Measurements from ENCODE around the gene RBM18.

DNA sequence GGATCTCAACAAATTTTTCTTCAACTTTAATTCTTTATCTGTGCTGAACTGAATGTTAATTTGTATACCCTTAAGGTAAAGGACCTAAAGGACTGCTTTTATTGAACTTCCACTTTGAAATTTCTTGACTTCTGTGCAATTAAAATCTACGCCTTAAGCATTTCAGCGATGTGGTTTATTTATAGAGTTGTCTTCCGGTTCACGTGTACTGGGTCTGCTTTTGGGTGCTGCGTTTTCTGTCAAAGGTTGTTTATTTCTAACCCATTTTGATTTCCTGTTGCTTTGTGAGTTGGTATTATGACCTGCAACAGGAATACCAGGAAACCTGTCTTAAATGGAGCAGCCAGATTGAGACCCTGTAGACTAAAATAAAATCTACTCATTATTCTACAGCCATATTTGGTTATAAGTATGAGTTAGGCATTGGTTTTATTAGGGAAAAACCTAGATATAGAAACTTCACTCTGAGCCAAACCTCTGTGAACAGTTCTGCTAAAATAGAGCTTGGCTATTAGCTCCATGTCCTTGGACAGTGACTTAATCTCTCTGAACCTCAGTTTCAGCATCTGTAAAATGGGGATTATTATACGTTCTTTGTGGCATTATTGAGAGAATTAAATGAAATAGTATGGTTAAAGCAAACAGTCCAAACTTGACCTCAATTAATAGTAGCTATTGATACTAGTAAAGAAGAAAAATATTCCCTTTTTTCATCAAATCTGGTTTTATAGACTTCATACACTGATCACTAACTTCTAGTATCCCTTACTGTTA, 3.6 kb upstream of the RBM18 start:
- TF ChIP-seq, protein P1, sequence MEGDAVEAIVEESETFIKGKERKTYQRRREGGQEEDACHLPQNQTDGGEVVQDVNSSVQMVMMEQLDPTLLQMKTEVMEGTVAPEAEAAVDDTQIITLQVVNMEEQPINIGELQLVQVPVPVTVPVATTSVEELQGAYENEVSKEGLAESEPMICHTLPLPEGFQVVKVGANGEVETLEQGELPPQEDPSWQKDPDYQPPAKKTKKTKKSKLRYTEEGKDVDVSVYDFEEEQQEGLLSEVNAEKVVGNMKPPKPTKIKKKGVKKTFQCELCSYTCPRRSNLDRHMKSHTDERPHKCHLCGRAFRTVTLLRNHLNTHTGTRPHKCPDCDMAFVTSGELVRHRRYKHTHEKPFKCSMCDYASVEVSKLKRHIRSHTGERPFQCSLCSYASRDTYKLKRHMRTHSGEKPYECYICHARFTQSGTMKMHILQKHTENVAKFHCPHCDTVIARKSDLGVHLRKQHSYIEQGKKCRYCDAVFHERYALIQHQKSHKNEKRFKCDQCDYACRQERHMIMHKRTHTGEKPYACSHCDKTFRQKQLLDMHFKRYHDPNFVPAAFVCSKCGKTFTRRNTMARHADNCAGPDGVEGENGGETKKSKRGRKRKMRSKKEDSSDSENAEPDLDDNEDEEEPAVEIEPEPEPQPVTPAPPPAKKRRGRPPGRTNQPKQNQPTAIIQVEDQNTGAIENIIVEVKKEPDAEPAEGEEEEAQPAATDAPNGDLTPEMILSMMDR (conservative IDR thresholded peaks at IDR 0.05; ENCODE audit: low read depth, low read length): no peak
- TF ChIP-seq EZH2 (IDR thresholded peaks at IDR 0.05; ENCODE audit: borderline replicate concordance, low read depth, low read length, poor library complexity, severe bottlenecking): no peak
